ENCODE results near the gene ORMDL1.

Gene ORMDL1, protein sequence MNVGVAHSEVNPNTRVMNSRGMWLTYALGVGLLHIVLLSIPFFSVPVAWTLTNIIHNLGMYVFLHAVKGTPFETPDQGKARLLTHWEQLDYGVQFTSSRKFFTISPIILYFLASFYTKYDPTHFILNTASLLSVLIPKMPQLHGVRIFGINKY

GRCh38 chr2:189783927-189784867 lies at the start of gene ORMDL1, which contains the start of gene PMS1:
Gene ORMDL1 (minus strand): TSS chr2:189784339. CDS start chr2:189782595, 1,744 bp downstream.
Gene PMS1 (plus strand): TSS chr2:189784450. CDS start chr2:189791810, 7,360 bp downstream.
- TF ChIP-seq CTCF (IDR thresholded peaks at IDR 0.05; ENCODE audit: insufficient read depth, missing control alignments): no peak
- FAIRE-seq (no peak), DNase-seq (ENCODE audit: insufficient read length, low spot score) (peak; percentile 63)

GRCh38 chr2:189830510-189830909 lies 46.4 kb upstream of the ORMDL1 start:
- no peak for DNase-seq (ENCODE audit: insufficient read length, low spot score)
- TF ChIP-seq CTCF (IDR thresholded peaks at IDR 0.05; ENCODE audit: insufficient read depth, missing control alignments): no peak
- no peak for FAIRE-seq

- TF ChIP-seq CTCF (IDR thresholded peaks at IDR 0.05; ENCODE audit: insufficient read depth, missing control alignments): no peak
- FAIRE-seq: no peak
- DNase-seq (ENCODE audit: insufficient read length, low spot score): no peak
Measured at GRCh38 chr2:189829102-189829833, 45.1 kb upstream of the ORMDL1 start.

- FAIRE-seq (no peak), DNase-seq (ENCODE audit: insufficient read length, low spot score) (no peak)
Measured at GRCh38 chr2:189826039-189826438, 41.9 kb upstream of the ORMDL1 start.

GRCh38 chr2:189824694-189825396 lies 40.7 kb upstream of the ORMDL1 start:
- DNase-seq (ENCODE audit: insufficient read length, low spot score): no peak
- TF ChIP-seq CTCF (IDR thresholded peaks at IDR 0.05; ENCODE audit: insufficient read depth, missing control alignments): no peak
- FAIRE-seq: peak; percentile 81

More at GRCh38 chr2:189826039-189826438, 41.9 kb upstream of the ORMDL1 start:
- TF ChIP-seq CTCF (IDR thresholded peaks at IDR 0.05; ENCODE audit: insufficient read depth, missing control alignments): no peak

GRCh38 chr2:189821953-189822748 lies 38.0 kb upstream of the ORMDL1 start:
- no peak for FAIRE-seq
- no peak for TF ChIP-seq CTCF (IDR thresholded peaks at IDR 0.05; ENCODE audit: insufficient read depth, missing control alignments)
- no peak for DNase-seq (ENCODE audit: insufficient read length, low spot score)

Measured in D721Med (cell line).